Sciatic nerve (tissue), 2 donors: ENCODE measurements around the gene CCDC171. TPM values are rescaled to one million over a fixed set of nuclear protein-coding genes. Genes with fewer than 3 reads are reported as not detected.
"Not testable (repeated sequence)": the region's sequence is repeated elsewhere in the genome, so short reads cannot be mapped to it uniquely, and the experiment has no call there.

ENCODE experiments used
- ATAC-seq: fragments of 200-7000 bp; cut with Tn5 transposase; one replicate; pipeline ENCODE4 v1.9.1; 2020; ENCODE audit warnings: mild to moderate bottlenecking, moderate library complexity
- DNase-seq: peaks from one replicate; pipeline ENCODE4 v3.0.0-alpha.2; 2020; ENCODE audit warnings: low spot score
- intact Hi-C: fragments of 100-400 bp; cut with DNase I; formaldehyde crosslinking; loops from one replicate; pipeline ENCODE4 v1.14.2; 2022
- total RNA-seq: library from RNA; stranded (reverse); fragmentation: NEBNext Ultra II Directional; extraction: Animal tissue kit (Norgen Biotek cat#: 25700); gene quantifications from one replicate; pipeline ENCODE4 v1.2.1, GENCODE V29; 2021
- donor health status: DM: no; HTN: no; CAD: no.
- donor health status: DM: no; HTN: no; CAD: no.

CCDC171 gene
- total RNA-seq, 1 donor from 2014 or later: 27.1 TPM

- intact Hi-C loops: no loop called here
- ATAC-seq (no peak), DNase-seq (no peak)
Observed at GRCh38 chr9:15735083-15735857, 182.4 kb downstream of the CCDC171 start.

- ATAC-seq: no peak
- no peak for DNase-seq
Observed at GRCh38 chr9:15736569-15736968, 183.7 kb downstream of the CCDC171 start.

GRCh38 chr9:15738011-15738410 lies 185.2 kb downstream of the CCDC171 start:
- DNase-seq: no peak
- ATAC-seq: no peak
- intact Hi-C loops: no loop called here

More at GRCh38 chr9:15736569-15736968, 183.7 kb downstream of the CCDC171 start:
- intact Hi-C loops: no loop called here

- ATAC-seq: no peak
- DNase-seq: no peak
- intact Hi-C loops: no loop called here
Observed at GRCh38 chr9:15741015-15741414, 188.2 kb downstream of the CCDC171 start.

- ATAC-seq (no peak), DNase-seq (no peak)
- intact Hi-C loops: no loop called here
Observed at GRCh38 chr9:15743512-15743911, 190.7 kb downstream of the CCDC171 start.

GRCh38 chr9:15744196-15744595 lies 191.4 kb downstream of the CCDC171 start:
- ATAC-seq (no peak), DNase-seq (no peak)
- intact Hi-C loops: no loop called here

- ATAC-seq: no peak
- intact Hi-C loops: no loop called here
Observed at GRCh38 chr9:15746905-15747304, 194.1 kb downstream of the CCDC171 start.

GRCh38 chr9:15755660-15756059 lies 202.8 kb downstream of the CCDC171 start:
- intact Hi-C loops: no loop called here
- no peak for ATAC-seq

More at GRCh38 chr9:15746905-15747304, 194.1 kb downstream of the CCDC171 start:
- DNase-seq: no peak

GRCh38 chr9:15761551-15761950 lies 208.7 kb downstream of the CCDC171 start:
- ATAC-seq: no peak
- intact Hi-C loops: no loop called here
- no peak for DNase-seq

More at GRCh38 chr9:15755660-15756059, 202.8 kb downstream of the CCDC171 start:
- DNase-seq: no peak

- no peak for ATAC-seq
- intact Hi-C loops: no loop called here
- DNase-seq: no peak
Observed at GRCh38 chr9:15763371-15763770, 210.5 kb downstream of the CCDC171 start.

- ATAC-seq (no peak), DNase-seq (no peak)
- intact Hi-C loops: no loop called here
Observed at GRCh38 chr9:15764131-15764530, 211.3 kb downstream of the CCDC171 start.

- intact Hi-C loops: no loop called here
- DNase-seq (no peak), ATAC-seq (no peak)
Observed at GRCh38 chr9:15769547-15769946, 216.7 kb downstream of the CCDC171 start.

- ATAC-seq: no peak
- no peak for DNase-seq
- intact Hi-C loops: no loop called here
Observed at GRCh38 chr9:15778861-15779260, 226.0 kb downstream of the CCDC171 start.

- ATAC-seq (no peak), DNase-seq (no peak)
- intact Hi-C loops: no loop called here
Observed at GRCh38 chr9:15782106-15782505, 229.3 kb downstream of the CCDC171 start.

GRCh38 chr9:15785584-15785983 lies 232.7 kb downstream of the CCDC171 start:
- intact Hi-C loops: no loop called here
- DNase-seq (no peak), ATAC-seq (no peak)

- intact Hi-C loops: no loop called here
- DNase-seq: no peak
- no peak for ATAC-seq
Observed at GRCh38 chr9:15786616-15787015, 233.8 kb downstream of the CCDC171 start.

- DNase-seq, intact Hi-C loops, ATAC-seq: not testable (repeated sequence)
Observed at GRCh38 chr9:15810219-15810899, 257.5 kb downstream of the CCDC171 start.

- intact Hi-C loops: no loop called here
- DNase-seq (no peak), ATAC-seq (no peak)
Observed at GRCh38 chr9:15813076-15813475, 260.2 kb downstream of the CCDC171 start.

- DNase-seq (no peak), ATAC-seq (no peak)
- intact Hi-C loops: no loop called here
Observed at GRCh38 chr9:15824310-15824709, 271.5 kb downstream of the CCDC171 start.

- ATAC-seq (no peak), DNase-seq (no peak)
- intact Hi-C loops: no loop called here
Observed at GRCh38 chr9:15831384-15831783, 278.5 kb downstream of the CCDC171 start.
